ENCODE measurements around the gene GAPDHS. TPM values are rescaled to one million over a fixed set of nuclear protein-coding genes. Genes with fewer than 3 reads are reported as not detected.

Gene GAPDHS
- total RNA-seq, 1 experiment from 2014 or later: not detected

DNA sequence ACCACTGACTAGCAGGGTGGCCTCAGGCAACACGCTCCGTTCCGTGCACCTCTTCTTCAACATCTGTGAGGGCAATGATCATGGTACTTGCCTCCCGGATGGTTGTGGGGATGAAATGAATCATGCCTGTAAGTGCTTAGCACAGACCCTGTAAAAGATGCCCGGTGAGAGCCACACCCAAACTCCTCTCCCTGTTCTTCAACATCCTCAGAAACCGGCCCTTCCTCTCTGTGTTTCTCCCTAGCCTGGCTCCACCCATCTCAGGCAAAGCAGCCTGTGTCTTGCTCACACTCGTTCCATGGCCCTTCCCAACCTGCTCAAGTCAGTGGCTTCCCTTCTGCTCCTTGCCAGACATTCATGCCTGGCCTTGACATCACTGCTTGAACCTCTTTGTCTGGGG is 14.0 kb upstream of the GAPDHS start:
- ATAC-seq: no peak
- no peak overlapping the region for H3K4me3 ChIP-seq (ENCODE audit: low read depth in 2 of 2, low read length in 2 of 2)
- in situ Hi-C loops (cut with HindIII; ENCODE audit: low pct_unique_long_range_greater_than_20kb, low sequenced_read_pairs) (no loop called here), intact Hi-C loops (cut with micrococcal nuclease; ENCODE audit: unreplicated experiment) (no loop called here)
- H3K27me3 ChIP-seq (ENCODE audit: control insufficient read depth, insufficient read depth, low read length): no peaks in the 10 kb centered on the region
- ChIA-PET POLR2A (no interaction called here), CTCF (no interaction called here)
- no peak overlapping the region for H3K27ac ChIP-seq (ENCODE audit: low read length)
- TF ChIP-seq REST (IDR thresholded peaks at IDR 0.05; ENCODE audit: insufficient read depth in 1 of 2, low read depth in 2 of 2, low read length in 1 of 2) (no peak), POLR2AphosphoS5 (IDR thresholded peaks at IDR 0.05; ENCODE audit: low read depth, low read length) (no peak)
- TF ChIP-seq, protein P1, sequence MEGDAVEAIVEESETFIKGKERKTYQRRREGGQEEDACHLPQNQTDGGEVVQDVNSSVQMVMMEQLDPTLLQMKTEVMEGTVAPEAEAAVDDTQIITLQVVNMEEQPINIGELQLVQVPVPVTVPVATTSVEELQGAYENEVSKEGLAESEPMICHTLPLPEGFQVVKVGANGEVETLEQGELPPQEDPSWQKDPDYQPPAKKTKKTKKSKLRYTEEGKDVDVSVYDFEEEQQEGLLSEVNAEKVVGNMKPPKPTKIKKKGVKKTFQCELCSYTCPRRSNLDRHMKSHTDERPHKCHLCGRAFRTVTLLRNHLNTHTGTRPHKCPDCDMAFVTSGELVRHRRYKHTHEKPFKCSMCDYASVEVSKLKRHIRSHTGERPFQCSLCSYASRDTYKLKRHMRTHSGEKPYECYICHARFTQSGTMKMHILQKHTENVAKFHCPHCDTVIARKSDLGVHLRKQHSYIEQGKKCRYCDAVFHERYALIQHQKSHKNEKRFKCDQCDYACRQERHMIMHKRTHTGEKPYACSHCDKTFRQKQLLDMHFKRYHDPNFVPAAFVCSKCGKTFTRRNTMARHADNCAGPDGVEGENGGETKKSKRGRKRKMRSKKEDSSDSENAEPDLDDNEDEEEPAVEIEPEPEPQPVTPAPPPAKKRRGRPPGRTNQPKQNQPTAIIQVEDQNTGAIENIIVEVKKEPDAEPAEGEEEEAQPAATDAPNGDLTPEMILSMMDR (IDR thresholded peaks at IDR 0.05): no peak
- no peak for DNase-seq (ENCODE audit: low read depth, low spot score)
- no TSS peak for BruUV-seq (replicated peaks)
- no peaks in the 10 kb centered on the region for H3K9me3 ChIP-seq (ENCODE audit: control insufficient read depth, insufficient read depth, low read depth, low read length)
- no peaks in the 10 kb centered on the region for H3K4me1 ChIP-seq (ENCODE audit: control insufficient read depth, insufficient read depth, low read length)
- no peaks in the 10 kb centered on the region for H3K36me3 ChIP-seq (ENCODE audit: control insufficient read depth, insufficient read depth, low read length)

DNA sequence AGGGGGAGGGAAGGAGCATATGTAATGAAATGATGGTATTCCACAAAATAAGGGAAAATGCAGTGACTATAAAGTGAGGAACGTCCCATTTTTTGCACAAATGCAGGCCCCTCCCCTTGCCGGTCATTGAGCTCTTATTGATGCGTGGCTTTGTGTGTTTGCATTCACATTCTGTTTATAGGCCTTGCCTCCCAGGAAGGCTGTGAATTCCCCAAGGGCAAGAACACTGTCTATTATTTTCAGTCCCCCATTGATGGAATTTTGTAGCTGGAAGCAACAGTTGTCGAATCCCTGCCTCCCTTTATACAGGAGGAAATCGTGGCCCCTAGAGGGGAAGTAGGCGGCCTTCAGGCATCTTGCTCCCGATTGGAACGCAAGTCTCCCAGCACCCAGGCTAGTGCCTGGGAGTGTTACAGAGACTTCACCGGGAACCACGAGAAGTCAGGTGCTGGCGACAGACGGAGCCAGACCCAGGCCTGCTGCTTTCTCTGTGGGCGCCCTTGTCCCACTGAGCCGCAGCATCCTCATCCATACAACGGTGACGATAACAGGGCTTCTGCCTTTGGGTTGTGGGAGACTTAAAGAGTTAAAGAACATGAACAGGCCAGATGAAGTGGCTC is 12.0 kb upstream of the GAPDHS start:
- no peak overlapping the region for H3K27ac ChIP-seq (ENCODE audit: low read length)
- in situ Hi-C loops (cut with HindIII; ENCODE audit: low pct_unique_long_range_greater_than_20kb, low sequenced_read_pairs): no loop called here
- H3K9me3 ChIP-seq (ENCODE audit: control insufficient read depth, insufficient read depth, low read depth, low read length): no peaks in the 10 kb centered on the region
- H3K4me3 ChIP-seq (ENCODE audit: low read depth in 2 of 2, low read length in 2 of 2): no peak overlapping the region
- BruUV-seq (replicated peaks): no TSS peak
- H3K4me1 ChIP-seq (ENCODE audit: control insufficient read depth, insufficient read depth, low read length): no peaks in the 10 kb centered on the region
- intact Hi-C loops (cut with micrococcal nuclease; ENCODE audit: unreplicated experiment): no loop called here
- POLR2A ChIA-PET: no interaction called here
- ATAC-seq (no peak), DNase-seq (ENCODE audit: low read depth, low spot score) (no peak)
- CTCF ChIA-PET: no interaction called here
- no peak for TF ChIP-seq TCF7L2 (IDR thresholded peaks at IDR 0.05; ENCODE audit: low read depth, low read length)
- no peaks in the 10 kb centered on the region for H3K36me3 ChIP-seq (ENCODE audit: control insufficient read depth, insufficient read depth, low read length)
- H3K27me3 ChIP-seq (ENCODE audit: control insufficient read depth, insufficient read depth, low read length): no peaks in the 10 kb centered on the region

DNA sequence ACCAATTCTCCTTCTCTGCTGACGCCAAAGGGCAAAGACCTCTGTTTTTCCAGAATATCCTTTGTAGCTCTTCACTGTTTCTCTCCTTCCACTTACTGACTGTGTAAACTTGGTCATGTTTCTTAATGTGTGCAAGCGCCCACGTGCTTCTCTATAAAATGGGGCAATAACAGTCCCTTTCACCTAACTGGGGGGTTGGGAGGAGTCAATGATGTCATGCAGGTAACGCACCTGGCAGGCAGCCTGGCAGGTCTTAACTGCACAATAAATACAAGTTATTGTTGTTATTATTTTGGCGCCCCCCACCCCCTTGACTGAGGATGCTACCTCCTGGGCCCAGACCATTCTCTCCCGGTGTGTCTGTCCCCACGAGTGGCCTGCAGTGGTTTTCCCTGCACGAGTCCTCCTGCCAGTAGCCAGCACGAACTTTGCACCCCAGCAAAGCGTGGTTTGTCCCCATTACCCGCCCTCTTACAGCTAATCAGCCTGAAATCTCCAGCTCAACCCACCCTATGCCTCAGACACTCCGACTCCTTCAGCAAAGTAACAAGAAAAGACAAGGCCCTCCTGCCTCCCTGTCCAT is 10.4 kb upstream of the GAPDHS start:
- TF ChIP-seq POLR2AphosphoS5 (IDR thresholded peaks at IDR 0.05; ENCODE audit: low read depth, low read length) (no peak), SIN3A (IDR thresholded peaks at IDR 0.05; ENCODE audit: borderline replicate concordance, insufficient read depth, low read depth, low read length) (no peak), REST (IDR thresholded peaks at IDR 0.05; ENCODE audit: insufficient read depth in 1 of 2, low read depth in 2 of 2, low read length in 1 of 2) (no peak), TCF7L2 (IDR thresholded peaks at IDR 0.05; ENCODE audit: low read depth, low read length) (no peak)
- TF ChIP-seq, protein P1 (IDR thresholded peaks at IDR 0.05): no peak
- POLR2A ChIA-PET: no interaction called here

More for the DNA sequence above, 10.4 kb upstream of the GAPDHS start:
- CTCF ChIA-PET: no interaction called here
- no peak overlapping the region for H3K4me3 ChIP-seq (ENCODE audit: low read depth in 2 of 2, low read length in 2 of 2)
- ATAC-seq (no peak), DNase-seq (ENCODE audit: low read depth, low spot score) (no peak)
- in situ Hi-C loops (cut with HindIII; ENCODE audit: low pct_unique_long_range_greater_than_20kb, low sequenced_read_pairs) (no loop called here), intact Hi-C loops (cut with micrococcal nuclease; ENCODE audit: unreplicated experiment) (no loop called here)
- H3K27me3 ChIP-seq (ENCODE audit: control insufficient read depth, insufficient read depth, low read length): no peaks in the 10 kb centered on the region
- H3K27ac ChIP-seq (ENCODE audit: low read length): no peak overlapping the region
- no TSS peak for BruUV-seq (replicated peaks)
- no peaks in the 10 kb centered on the region for H3K36me3 ChIP-seq (ENCODE audit: control insufficient read depth, insufficient read depth, low read length)
- H3K4me1 ChIP-seq (ENCODE audit: control insufficient read depth, insufficient read depth, low read length): no peaks in the 10 kb centered on the region
- H3K9me3 ChIP-seq (ENCODE audit: control insufficient read depth, insufficient read depth, low read depth, low read length): no peaks in the 10 kb centered on the region

All from Panc1 (cell line).